Nephron (organoid): ENCODE results near the gene SLC17A9.
A peak's percentile ranks its signal among the peaks of the same experiment; 100 is the strongest.

Source experiments
- H3K27ac Mint-ChIP-seq, 3 experiments: 2 replicates each; pipeline ENCODE4 v1.8.0; 2020; ENCODE audit warnings: mixed read lengths in 3 of 3, mild to moderate bottlenecking in 2 of 3, moderate library complexity in 1 of 3
- H3K27me3 Mint-ChIP-seq: 2 replicates; pipeline ENCODE4 v1.8.0; 2021; ENCODE audit warnings: low read depth, mild to moderate bottlenecking, moderate library complexity, mixed read lengths
- H3K36me3 Mint-ChIP-seq: 2 replicates; pipeline ENCODE4 v1.8.0; 2020; ENCODE audit warnings: low read depth, mixed read lengths
- H3K4me1 Mint-ChIP-seq: 2 replicates; pipeline ENCODE4 v1.8.0; 2020; ENCODE audit warnings: mixed read lengths
- H3K4me3 Mint-ChIP-seq, 3 experiments: 2 replicates each; pipeline ENCODE4 v1.8.0; 2020; ENCODE audit warnings: mild to moderate bottlenecking in 3 of 3, mixed read lengths in 3 of 3, moderate library complexity in 2 of 3
- H3K9me3 Mint-ChIP-seq: 2 replicates; pipeline ENCODE4 v1.8.0; 2020; ENCODE audit warnings: mixed read lengths
- CTCF ChIP-seq, 3 experiments: fragments of 200-600 bp; sonication (generic); IDR thresholded peaks; one replicate each; pipeline ENCODE4 v1.5.0; 2021; ENCODE audit warnings: antibody characterized with exemption in 3 of 3; ENCODE audit not compliant: unreplicated experiment in 3 of 3

SLC17A9 gene

GRCh38 chr20:62968378-62969178 is 16.1 kb downstream of the SLC17A9 start:
- Mint-ChIP-seq H3K4me1 (peaks cover 11% of the 10 kb centered on the region), H3K27ac (no peak overlapping the region), H3K9me3 (peaks cover 2% of the 10 kb centered on the region), H3K4me3 (no peak overlapping the region), H3K36me3 (no peaks in the 10 kb centered on the region), H3K27me3 (peaks cover 35% of the 10 kb centered on the region)
- no peak for TF ChIP-seq CTCF (IDR thresholded peaks at IDR 0.05; ENCODE audit: unreplicated experiment in 3 of 3)

GRCh38 chr20:62969179-62969760 is 16.8 kb downstream of the SLC17A9 start:
- Mint-ChIP-seq H3K27me3 (peaks cover 42% of the 10 kb centered on the region), H3K27ac (no peak overlapping the region), H3K4me1 (peaks cover 11% of the 10 kb centered on the region), H3K4me3 (no peak overlapping the region), H3K36me3 (no peaks in the 10 kb centered on the region), H3K9me3 (peaks cover 4% of the 10 kb centered on the region)
- no peak for TF ChIP-seq CTCF (IDR thresholded peaks at IDR 0.05; ENCODE audit: unreplicated experiment in 3 of 3)

DNA sequence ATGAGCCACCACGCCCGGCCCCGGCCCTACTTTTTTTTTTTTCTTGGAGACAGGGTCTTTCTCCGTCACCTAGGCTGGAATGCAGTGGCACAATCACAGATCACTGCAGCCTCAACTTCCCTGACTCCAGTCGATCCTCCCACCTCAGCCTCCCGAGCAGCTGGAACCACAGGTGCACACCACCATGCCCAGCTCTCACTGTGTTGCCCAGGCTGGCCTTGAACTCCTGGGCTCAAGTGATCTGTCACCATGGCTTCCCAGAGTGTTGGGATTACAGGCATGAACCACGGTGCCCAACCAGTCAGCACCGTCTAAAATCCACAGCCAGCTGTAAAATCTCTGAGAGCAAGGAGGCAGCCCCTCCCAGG is 17.4 kb downstream of the SLC17A9 start:
- Mint-ChIP-seq H3K9me3 (peaks cover 5% of the 10 kb centered on the region), H3K4me3 (no peak overlapping the region), H3K27ac (no peak overlapping the region), H3K36me3 (no peaks in the 10 kb centered on the region), H3K4me1 (peaks cover 11% of the 10 kb centered on the region), H3K27me3 (peaks cover 48% of the 10 kb centered on the region)
- TF ChIP-seq CTCF (IDR thresholded peaks at IDR 0.05; ENCODE audit: unreplicated experiment in 3 of 3) = no peak

DNA sequence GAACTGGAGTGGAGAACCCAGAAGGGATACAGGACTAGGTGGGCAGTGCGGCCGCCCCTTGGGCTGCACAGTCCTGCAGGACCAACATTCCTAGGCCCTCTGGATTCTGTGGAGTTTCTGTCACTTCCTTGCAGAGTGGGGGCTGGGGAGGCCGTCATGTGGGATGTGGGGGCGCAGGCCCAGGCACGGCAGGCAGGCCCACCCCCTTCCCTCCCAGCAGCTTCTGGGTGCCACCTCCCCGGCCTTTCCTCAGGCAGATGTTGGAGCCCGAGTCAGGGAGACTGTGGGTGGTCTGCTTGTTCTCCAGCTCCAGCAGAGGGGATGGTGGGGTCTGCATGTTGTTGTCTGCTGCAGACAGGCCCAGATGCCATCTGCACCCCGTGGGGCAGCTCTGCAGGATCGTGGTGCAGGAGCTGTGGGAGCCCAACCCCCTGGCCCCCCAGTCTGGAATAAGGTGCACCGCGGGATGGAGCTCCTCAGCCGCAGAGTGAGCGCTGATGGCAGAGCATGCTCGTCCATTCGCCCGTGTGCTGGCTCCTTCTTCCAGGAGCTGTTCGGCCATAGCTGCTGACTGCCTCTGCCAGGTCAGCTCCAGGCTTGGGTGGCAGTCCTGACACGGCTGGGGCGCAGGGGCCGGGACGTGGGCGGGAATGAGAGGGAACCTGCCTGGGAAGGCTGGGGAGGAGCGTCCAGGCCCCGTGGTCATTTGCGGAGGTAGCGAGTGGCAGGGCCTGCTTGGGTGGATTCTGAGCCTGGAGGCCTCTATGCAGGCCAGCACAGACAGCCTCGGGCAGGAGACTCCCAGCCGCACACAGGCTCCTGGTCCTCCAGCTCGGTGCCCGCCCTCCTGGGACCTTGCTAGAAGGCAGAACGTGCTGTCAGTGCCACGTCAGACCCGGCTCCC is 18.1 kb downstream of the SLC17A9 start:
- Mint-ChIP-seq H3K27me3 (peaks cover 55% of the 10 kb centered on the region), H3K27ac (no peak overlapping the region), H3K4me3 (no peak overlapping the region), H3K9me3 (peaks cover 5% of the 10 kb centered on the region), H3K36me3 (no peaks in the 10 kb centered on the region), H3K4me1 (peaks cover 11% of the 10 kb centered on the region)
- no peak for TF ChIP-seq CTCF (IDR thresholded peaks at IDR 0.05; ENCODE audit: unreplicated experiment in 3 of 3)

DNA sequence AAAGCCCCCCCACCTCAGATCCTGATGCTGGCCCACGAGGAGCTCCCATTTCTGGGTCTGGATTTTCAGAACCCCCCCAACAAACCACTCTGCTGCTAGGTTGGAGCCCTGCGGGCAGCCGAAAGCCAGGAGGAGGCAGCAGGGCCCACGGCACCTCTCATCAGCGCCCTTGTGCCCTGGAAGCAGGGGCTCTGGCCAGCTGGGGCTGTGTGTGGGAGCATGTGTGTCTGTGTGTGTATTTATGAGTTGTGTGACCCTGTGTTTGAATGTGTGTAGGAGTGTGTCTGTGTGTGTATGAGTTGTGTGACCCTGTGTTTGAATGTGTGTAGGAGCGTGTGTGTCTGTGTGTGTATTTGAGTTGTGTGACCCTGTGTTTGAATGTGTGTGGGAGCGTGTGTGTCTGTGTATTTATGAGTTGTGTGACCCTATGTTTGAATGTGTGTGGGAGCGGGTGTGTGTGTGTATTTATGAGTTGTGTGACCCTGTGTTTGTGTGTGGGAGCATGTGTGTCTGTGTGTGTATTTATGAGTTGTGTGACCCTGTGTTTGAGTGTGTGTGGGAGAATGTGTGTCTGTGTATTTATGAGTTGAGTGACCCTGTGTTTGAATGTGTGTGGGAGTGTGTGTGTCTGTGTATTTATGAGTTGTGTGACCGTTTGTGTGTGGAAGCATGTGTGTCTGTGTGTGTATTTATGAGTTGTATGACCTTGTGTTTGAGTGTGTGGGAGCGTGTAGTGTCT is 18.9 kb downstream of the SLC17A9 start:
- H3K27me3 Mint-ChIP-seq = peaks cover 63% of the 10 kb centered on the region
- H3K4me1 Mint-ChIP-seq = peaks cover 16% of the 10 kb centered on the region
- no peak overlapping the region for H3K27ac Mint-ChIP-seq
- peak overlapping the region; percentile 2 to 34 (median 10) for H3K4me3 Mint-ChIP-seq
- no peak for TF ChIP-seq CTCF (IDR thresholded peaks at IDR 0.05; ENCODE audit: unreplicated experiment in 3 of 3)
- no peaks in the 10 kb centered on the region for H3K36me3 Mint-ChIP-seq
- peaks cover 5% of the 10 kb centered on the region for H3K9me3 Mint-ChIP-seq
